ENCODE measurements around the gene PRR15. TPM values are rescaled to one million over a fixed set of nuclear protein-coding genes. Genes with fewer than 3 reads are reported as not detected.
"Not testable (repeated sequence)": the region's sequence is repeated elsewhere in the genome, so short reads cannot be mapped to it uniquely, and the experiment has no call there.

Gene PRR15
- not detected for polyA plus RNA-seq (ENCODE audit: insufficient read length)

- no peak for DNase-seq (ENCODE audit: low read depth)
These were observed at the start of gene PRR15 for GRCh38 chr7:29563590-29564495. TSS of gene PRR15 (plus strand) at chr7:29563835. CDS start at chr7:29566330, 2,495 bp downstream.

GRCh38 chr7:29516491-29516890, 47.1 kb upstream of the PRR15 start:
- DNase-seq (ENCODE audit: low read depth), result no peak

GRCh38 chr7:29518616-29519015, 45.0 kb upstream of the PRR15 start:
- DNase-seq (ENCODE audit: low read depth), result no peak

GRCh38 chr7:29523728-29524127, 39.9 kb upstream of the PRR15 start:
- DNase-seq (ENCODE audit: low read depth), result no peak

- DNase-seq (ENCODE audit: low read depth), result no peak
These were observed 36.0 kb upstream of the PRR15 start for GRCh38 chr7:29527505-29528108.

GRCh38 chr7:29528526-29528925, 35.1 kb upstream of the PRR15 start:
- DNase-seq (ENCODE audit: low read depth), result not testable (repeated sequence)

GRCh38 chr7:29538389-29538788, 25.2 kb upstream of the PRR15 start:
- DNase-seq (ENCODE audit: low read depth), result no peak

GRCh38 chr7:29539471-29539870, 24.2 kb upstream of the PRR15 start:
- no peak for DNase-seq (ENCODE audit: low read depth)

GRCh38 chr7:29547421-29547820, 16.2 kb upstream of the PRR15 start:
- no peak for DNase-seq (ENCODE audit: low read depth)

GRCh38 chr7:29548823-29549222, 14.8 kb upstream of the PRR15 start:
- no peak for DNase-seq (ENCODE audit: low read depth)

GRCh38 chr7:29552392-29552791, 11.2 kb upstream of the PRR15 start:
- no peak for DNase-seq (ENCODE audit: low read depth)

GRCh38 chr7:29555061-29555460, 8.6 kb upstream of the PRR15 start:
- DNase-seq (ENCODE audit: low read depth), result no peak

- no peak for DNase-seq (ENCODE audit: low read depth)
These were observed 7.0 kb upstream of the PRR15 start for GRCh38 chr7:29556405-29557195.

- no peak for DNase-seq (ENCODE audit: low read depth)
These were observed 5.7 kb upstream of the PRR15 start for GRCh38 chr7:29557954-29558353.

- no peak for DNase-seq (ENCODE audit: low read depth)
These were observed 2.4 kb upstream of the PRR15 start for GRCh38 chr7:29561271-29561670.

GRCh38 chr7:29562307-29562706, 1.3 kb upstream of the PRR15 start:
- DNase-seq (ENCODE audit: low read depth), result no peak

- no peak for DNase-seq (ENCODE audit: low read depth)
These were observed 1.0 kb downstream of the PRR15 start for GRCh38 chr7:29564496-29565223.

- no peak for DNase-seq (ENCODE audit: low read depth)
These were observed 1.6 kb downstream of the PRR15 start for GRCh38 chr7:29565224-29565630.

- no peak for DNase-seq (ENCODE audit: low read depth)
These were observed 2.0 kb downstream of the PRR15 start for GRCh38 chr7:29565634-29565981.

GRCh38 chr7:29565982-29566746, 2.5 kb downstream of the PRR15 start:
- no peak for DNase-seq (ENCODE audit: low read depth)

- DNase-seq (ENCODE audit: low read depth), result no peak
These were observed 3.5 kb downstream of the PRR15 start for GRCh38 chr7:29567174-29567573.
